ENCODE data around the gene TBXAS1. TPM values are rescaled to one million over a fixed set of nuclear protein-coding genes. Genes with fewer than 3 reads are reported as not detected.

Gene TBXAS1
- total RNA-seq, 1 donor from 2014 or later: 0.20 TPM

DNA sequence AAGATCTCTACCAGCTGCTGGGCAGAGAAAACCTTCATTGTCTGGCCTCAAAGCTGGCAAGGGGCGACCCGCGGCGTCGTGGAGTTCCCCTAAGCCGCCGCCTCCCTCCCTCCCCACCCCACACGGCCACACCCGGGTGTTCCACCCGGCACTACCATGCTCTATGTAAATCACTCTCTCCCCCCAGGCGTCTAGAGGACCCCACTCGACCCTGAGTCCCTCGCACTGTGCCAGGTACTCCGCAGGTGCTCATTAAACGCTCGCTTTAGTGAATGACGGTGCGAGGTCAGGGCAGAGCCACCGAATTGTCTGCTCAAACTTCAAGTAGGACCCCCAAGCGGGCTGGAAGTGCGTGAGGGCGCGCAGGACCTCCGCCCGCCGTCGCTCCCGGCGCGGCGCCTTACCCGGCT, 233.1 kb downstream of the TBXAS1 start:
- peak; percentile 40 to 49 for DNase-seq (ENCODE audit: low read depth in 2 of 2)

DNA sequence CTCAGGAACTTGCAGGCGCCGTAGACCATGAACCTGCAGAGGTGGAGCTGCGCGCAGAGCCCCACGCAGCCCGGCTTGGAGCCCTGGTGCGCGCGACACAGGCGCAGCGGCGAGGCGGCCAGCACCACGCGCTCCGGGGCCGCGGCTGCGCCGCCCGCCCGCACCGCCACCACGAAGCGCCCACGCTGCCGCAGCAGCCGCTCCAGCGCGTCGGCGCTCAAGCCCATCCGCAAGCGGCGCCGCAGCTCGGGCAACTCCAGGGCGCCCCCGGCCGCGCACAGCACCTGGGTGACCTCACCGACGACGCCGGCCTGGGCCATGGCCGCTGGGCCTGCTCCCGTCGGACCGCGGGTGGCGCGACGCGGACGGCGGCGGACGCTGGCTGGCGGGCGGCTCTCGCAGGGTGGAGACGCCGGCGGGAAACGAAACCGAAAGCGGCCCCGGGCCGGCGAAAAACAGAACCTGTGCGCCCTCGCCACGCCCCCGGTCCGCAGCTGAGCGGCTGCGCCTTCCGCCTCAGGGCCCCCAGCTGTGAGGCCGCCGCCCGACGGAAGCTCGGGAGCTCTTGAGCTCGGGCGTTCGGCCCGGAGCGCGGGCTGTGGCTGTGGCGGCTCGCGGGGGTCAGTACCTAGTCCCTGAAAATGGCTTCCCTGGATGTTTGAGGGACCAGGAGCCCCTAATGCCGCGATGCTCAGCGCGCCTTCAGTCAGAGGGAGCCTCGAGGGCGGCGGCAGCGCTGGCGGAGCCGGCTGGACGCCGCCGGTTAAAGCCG, 233.7 kb downstream of the TBXAS1 start, which contains the start of gene PARP12:
Gene PARP12, minus strand, starts transcription at position 424 of the 772 bp plus-strand sequence. Its CDS starts 104 bp downstream, at position 320.
- peak; percentile 92 for DNase-seq (ENCODE audit: low read depth in 2 of 2)

DNA sequence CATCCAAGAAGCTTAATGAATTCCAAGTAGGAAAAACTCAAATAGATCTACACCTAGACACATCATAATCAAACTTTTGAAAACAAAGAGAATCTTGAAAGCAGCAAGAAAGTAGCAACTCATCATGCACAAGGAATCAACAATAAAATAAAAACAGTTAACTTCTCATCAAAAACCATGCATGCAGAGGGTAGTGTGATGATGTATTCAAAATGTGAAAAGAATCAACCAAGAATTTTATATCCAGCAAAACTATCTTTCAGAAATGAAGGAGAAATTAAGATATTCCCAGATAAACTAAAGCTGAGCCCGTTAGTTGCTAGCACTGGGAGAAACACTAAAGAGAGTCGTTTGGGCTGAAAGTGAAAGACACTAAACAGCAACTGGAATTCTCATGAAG, 238.0 kb downstream of the TBXAS1 start:
- no peak for DNase-seq (ENCODE audit: low read depth in 2 of 2)

DNA sequence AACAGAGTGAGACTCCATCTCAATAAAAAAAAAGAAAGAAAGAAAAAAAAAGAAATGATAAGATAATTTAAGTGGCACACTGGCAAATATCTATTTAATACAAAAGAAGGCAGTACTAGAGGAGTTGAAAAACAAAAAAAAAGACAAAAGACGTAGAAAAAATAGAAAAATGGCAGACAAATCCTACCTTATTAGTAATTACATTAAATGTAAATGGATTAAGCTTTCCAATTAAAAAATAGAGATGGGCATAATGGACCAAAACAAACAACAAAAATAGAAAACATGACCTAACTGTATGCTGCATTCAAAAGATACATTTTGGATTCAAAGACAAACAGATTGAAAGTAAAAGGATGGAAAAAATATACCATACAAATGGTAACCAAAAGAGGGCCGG, 239.0 kb downstream of the TBXAS1 start:
- DNase-seq (ENCODE audit: low read depth in 2 of 2): no peak

DNA sequence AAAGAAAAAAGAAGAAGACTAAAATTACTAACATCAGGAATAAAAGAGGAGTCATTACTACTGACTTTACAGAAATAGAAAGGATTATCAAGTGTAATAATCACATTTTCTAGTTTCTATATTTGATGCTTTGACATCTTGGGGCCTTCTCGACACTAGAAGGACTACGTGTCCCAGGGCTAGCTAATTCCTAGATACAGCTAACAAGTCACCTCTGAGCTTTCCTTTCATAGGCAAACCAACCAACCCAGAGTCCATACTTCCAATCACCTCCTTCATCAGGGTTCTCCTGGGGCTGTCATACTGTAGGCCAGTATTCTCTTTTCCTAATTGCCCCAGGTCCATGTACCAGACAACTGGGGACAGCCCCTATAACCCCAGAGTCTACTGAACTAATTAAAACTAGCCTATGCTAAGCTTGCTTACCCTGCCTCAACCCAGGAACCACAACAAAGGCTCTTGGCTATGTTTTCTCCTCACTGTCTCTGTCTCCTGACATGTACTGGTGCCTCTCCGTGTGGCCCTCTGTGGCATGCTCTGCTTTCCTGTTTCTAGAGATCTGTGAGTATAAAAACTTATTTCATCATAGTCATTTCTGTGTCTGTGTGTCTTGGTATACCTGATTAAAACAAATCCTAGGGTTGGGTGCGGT, 240.4 kb downstream of the TBXAS1 start:
- DNase-seq (ENCODE audit: low read depth in 2 of 2): no peak

Other genes with a start within 250 kb of the TBXAS1 start
- 7.8 and 10.9 TPM in 2 replicates for gene HIPK2, start 51.3 kb upstream of the TBXAS1 start, total RNA-seq
- gene PARP12, start 233.7 kb downstream of the TBXAS1 start, total RNA-seq: 55.4 and 63.3 TPM in 2 replicates

Data from lung microvascular endothelial cell (primary cell).